ENCODE results near the gene DNAI4. TPM values are rescaled to one million over a fixed set of nuclear protein-coding genes. Genes with fewer than 3 reads are reported as not detected.
"Not testable (repeated sequence)": the region's sequence is repeated elsewhere in the genome, so short reads cannot be mapped to it uniquely, and the experiment has no call there.

Gene DNAI4
- total and polyA plus RNA-seq, 12 donors = 0.44 to 24.5 (median 13.5) TPM

DNA sequence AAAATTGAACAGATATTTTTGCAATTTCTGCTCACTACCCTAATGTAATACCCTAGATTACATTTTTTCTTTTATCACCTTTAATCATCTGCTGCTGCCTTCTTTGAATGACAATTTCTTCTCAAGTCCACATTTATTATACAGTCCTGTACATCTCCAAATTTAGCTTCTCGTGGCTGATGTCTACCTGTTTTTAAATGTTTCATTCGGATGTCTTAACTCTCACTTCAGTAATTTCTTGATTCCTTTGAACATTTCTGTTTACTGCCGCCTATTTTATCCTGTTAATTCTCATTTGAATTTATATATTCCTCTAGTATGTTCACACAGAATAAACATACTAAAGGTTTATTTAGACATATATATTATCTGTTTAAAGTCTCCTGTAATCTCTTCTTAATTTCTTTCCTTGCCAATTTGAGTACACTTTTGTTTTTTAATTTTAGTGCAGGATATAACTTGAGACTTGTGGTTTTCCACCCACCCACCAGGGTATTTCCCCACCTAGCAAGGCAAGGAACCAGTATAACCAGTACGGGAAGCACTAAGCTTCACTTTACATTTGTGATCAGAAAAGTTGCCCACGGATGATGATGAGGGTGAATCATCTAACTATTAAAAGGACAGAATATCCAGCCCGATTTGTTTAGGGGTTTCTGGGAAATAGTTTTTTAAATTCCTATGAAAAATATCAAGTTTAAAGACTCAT lies 136.3 kb downstream of the DNAI4 start:
- H3K27me3 ChIP-seq = no peaks in the 10 kb centered on the region
- H3K4me1 ChIP-seq = no peaks in the 10 kb centered on the region
- no peak for TF ChIP-seq CTCF (IDR thresholded peaks at IDR 0.05)
- H3K27ac ChIP-seq = no peak overlapping the region
- H3K4me3 ChIP-seq = no peak overlapping the region
- 84 to 86% methylated on average over 6 of the region's 6 CpGs for WGBS, 2 donors
- ATAC-seq (no peak), DNase-seq (no peak)
- intact Hi-C loops (cut with DNase I) = no loop called here
- no peaks in the 10 kb centered on the region for H3K36me3 ChIP-seq
- H3K9me3 ChIP-seq = peaks cover 0 to 14% (median 0%) of the 10 kb centered on the region in 11 donors

DNA sequence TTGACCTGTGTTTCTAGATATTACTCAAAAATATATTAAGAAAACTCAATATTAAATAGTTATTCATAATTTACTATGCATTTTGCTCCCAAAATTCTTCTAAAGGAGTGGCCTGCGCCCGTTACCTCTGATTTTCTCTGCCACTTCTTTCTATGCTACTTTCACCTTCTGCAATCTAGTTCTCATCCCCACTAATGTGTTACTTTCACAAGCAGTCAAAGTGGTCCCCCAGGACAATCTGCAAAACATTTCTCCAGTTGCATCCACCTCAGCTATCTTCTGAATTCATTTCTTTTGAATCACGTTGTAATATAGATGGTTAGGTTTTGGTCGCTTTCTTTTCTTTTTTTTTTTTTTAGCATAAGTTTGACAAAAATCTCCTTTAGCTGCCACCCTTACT lies 137.0 kb downstream of the DNAI4 start:
- DNase-seq (no peak), ATAC-seq (no peak)
- TF ChIP-seq CTCF (IDR thresholded peaks at IDR 0.05) = no peak
- Histone ChIP-seq H3K27ac (no peak overlapping the region), H3K4me3 (no peak overlapping the region), H3K9me3 (peaks cover 0 to 14% (median 0%) of the 10 kb centered on the region in 11 donors), H3K27me3 (no peaks in the 10 kb centered on the region), H3K36me3 (no peaks in the 10 kb centered on the region), H3K4me1 (no peaks in the 10 kb centered on the region)
- WGBS, 2 donors = 85% methylated on average over 4 of the region's 4 CpGs
- intact Hi-C loops (cut with DNase I) = no loop called here

- WGBS, 2 donors = no CpG with 5 or more reads among the region's 2 CpGs
- H3K4me3 ChIP-seq; intact Hi-C loops (cut with DNase I); H3K36me3 ChIP-seq; H3K4me1 ChIP-seq; H3K27ac ChIP-seq; H3K27me3 ChIP-seq; DNase-seq; ATAC-seq: not testable (repeated sequence)
- H3K9me3 ChIP-seq = peaks cover 0 to 20% (median 0%) of the 10 kb centered on the region in 11 donors
These were observed 138.9 kb downstream of the DNAI4 start for GRCh38 chr1:66785800-66786199.

GRCh38 chr1:66779475-66780078 lies 145.1 kb downstream of the DNAI4 start:
- no peak for TF ChIP-seq CTCF (IDR thresholded peaks at IDR 0.05)
- Histone ChIP-seq H3K9me3 (peaks cover 0 to 21% (median 0%) of the 10 kb centered on the region in 11 donors), H3K27me3 (no peaks in the 10 kb centered on the region), H3K4me3 (no peak overlapping the region), H3K27ac (no peak overlapping the region), H3K36me3 (peaks cover 0 to 17% (median 0%) of the 10 kb centered on the region in 9 donors), H3K4me1 (no peaks in the 10 kb centered on the region)
- DNase-seq = no peak
- intact Hi-C loops (cut with DNase I) = loop anchor here in 1 of 10 donors (10.0 kb wide), 1 partner anchor 115 kb away; no protein-coding TSS in a partner anchor
- 80 to 89% methylated on average over 2 of the region's 2 CpGs for WGBS, 2 donors
- no peak for ATAC-seq

DNA sequence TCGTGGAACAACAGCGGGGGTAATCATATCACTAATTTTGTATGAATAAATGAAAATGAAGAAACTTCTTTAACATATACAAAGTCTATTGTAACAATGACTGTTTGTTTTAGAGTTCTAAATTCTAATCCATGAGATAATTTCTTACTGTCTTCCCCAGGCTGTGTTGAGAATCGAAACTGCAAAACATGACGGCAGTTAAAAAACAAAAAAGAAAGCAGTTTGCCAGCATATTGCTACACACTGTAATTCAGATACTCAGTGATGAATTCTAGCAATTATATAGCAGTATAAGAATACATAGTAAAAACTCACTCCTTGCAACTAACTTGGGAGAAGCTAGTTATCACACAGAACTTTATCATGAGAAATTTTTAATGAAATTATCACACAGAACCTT lies 145.7 kb downstream of the DNAI4 start:
- DNase-seq (no peak), ATAC-seq (no peak)
- 90 to 92% methylated on average over 4 of the region's 4 CpGs for WGBS, 2 donors
- Histone ChIP-seq H3K4me3 (no peak overlapping the region), H3K36me3 (peaks cover 0 to 17% (median 0%) of the 10 kb centered on the region in 9 donors), H3K27me3 (no peaks in the 10 kb centered on the region), H3K4me1 (no peaks in the 10 kb centered on the region), H3K9me3 (peaks cover 0 to 15% (median 0%) of the 10 kb centered on the region in 11 donors), H3K27ac (no peak overlapping the region)
- intact Hi-C loops (cut with DNase I) = loop anchor here in 1 of 10 donors (10.0 kb wide), 1 partner anchor 116 kb away; no protein-coding TSS in a partner anchor
- TF ChIP-seq CTCF (IDR thresholded peaks at IDR 0.05) = no peak
